GM23338 (cell line): ENCODE measurements around the gene FICD. TPM values are rescaled to one million over a fixed set of nuclear protein-coding genes. Genes with fewer than 3 reads are reported as not detected.

ENCODE experiments used
- ATAC-seq: fragments of 200-7000 bp; cut with Tn5 transposase; 3 replicates; pipeline ENCODE4 v1.9.1; 2020
- DNase-seq: peaks from one replicate; pipeline ENCODE4 v3.0.0-alpha.2; 2015; ENCODE audit warnings: low spot score
- H2AFZ ChIP-seq: fragments of 200-600 bp; sonication (generic); 2 replicates; pipeline ENCODE4 v1.8.0; 2016; ENCODE audit warnings: antibody characterized with exemption, mild to moderate bottlenecking, moderate library complexity
- H3F3A ChIP-seq: fragments of 200-600 bp; sonication (generic); replicated peaks from 2 replicates; pipeline ENCODE4 v1.8.0; 2017; ENCODE audit warnings: antibody characterized with exemption, mixed run types, low read depth
- H3K27ac ChIP-seq: fragments of 200-600 bp; sonication (generic); 2 replicates; pipeline ENCODE4 v1.6.1; 2016; ENCODE audit warnings: low read depth
- H3K27me3 ChIP-seq: fragments of 200-600 bp; sonication (generic); 2 replicates; pipeline ENCODE4 v1.8.0; 2016; ENCODE audit warnings: mild to moderate bottlenecking, mixed run types, moderate library complexity; ENCODE audit not compliant: insufficient read depth
- H3K36me3 ChIP-seq: fragments of 200-600 bp; sonication (generic); 2 replicates; pipeline ENCODE4 v1.8.0; 2016; ENCODE audit warnings: mild to moderate bottlenecking; ENCODE audit not compliant: insufficient read depth
- H3K4me1 ChIP-seq: fragments of 200-600 bp; sonication (generic); 2 replicates; pipeline ENCODE4 v1.8.0; 2016; ENCODE audit warnings: mild to moderate bottlenecking, moderate library complexity; ENCODE audit not compliant: insufficient read depth
- H3K4me2 ChIP-seq: fragments of 200-600 bp; sonication (generic); 2 replicates; pipeline ENCODE4 v1.7.1; 2017; ENCODE audit warnings: mixed run types
- H3K4me3 ChIP-seq: fragments of 200-600 bp; sonication (generic); 2 replicates; pipeline ENCODE4 v1.6.1; 2016; ENCODE audit warnings: mixed run types
- H3K79me2 ChIP-seq: fragments of 200-600 bp; sonication (generic); replicated peaks from 2 replicates; pipeline ENCODE4 v1.8.0; 2017; ENCODE audit warnings: mild to moderate bottlenecking; ENCODE audit not compliant: insufficient read depth
- H3K9me2 ChIP-seq: fragments of 200-600 bp; sonication (generic); 2 replicates; pipeline ENCODE4 v1.8.0; 2017; ENCODE audit not compliant: insufficient read depth
- H4K20me1 ChIP-seq: fragments of 200-600 bp; sonication (generic); replicated peaks from 2 replicates; pipeline ENCODE4 v1.8.0; 2017; ENCODE audit warnings: mild to moderate bottlenecking; ENCODE audit not compliant: insufficient read depth
- H3K27ac Mint-ChIP-seq: 2 replicates; pipeline ENCODE4 v1.8.0; 2020; ENCODE audit warnings: inconsistent platforms, mild to moderate bottlenecking, moderate library complexity, mixed read lengths
- H3K27me3 Mint-ChIP-seq: 3 replicates; pipeline ENCODE4 v1.8.0; 2022; ENCODE audit warnings: low read depth, mild to moderate bottlenecking, moderate library complexity, mixed read lengths, inconsistent platforms; ENCODE audit not compliant: insufficient read depth, poor library complexity
- H3K36me3 Mint-ChIP-seq: 3 replicates; pipeline ENCODE4 v1.8.0; 2021; ENCODE audit warnings: low read depth, mild to moderate bottlenecking, inconsistent platforms, moderate library complexity, mixed read lengths
- H3K4me1 Mint-ChIP-seq: 3 replicates; pipeline ENCODE4 v1.8.0; 2020; ENCODE audit warnings: mild to moderate bottlenecking, inconsistent platforms, mixed read lengths
- H3K4me3 Mint-ChIP-seq: 3 replicates; pipeline ENCODE4 v1.8.0; 2021; ENCODE audit warnings: moderate library complexity, mild to moderate bottlenecking, inconsistent platforms, mixed read lengths
- H3K9me3 Mint-ChIP-seq: 3 replicates; pipeline ENCODE4 v1.8.0; 2020; ENCODE audit warnings: moderate library complexity, mild to moderate bottlenecking, inconsistent platforms, mixed read lengths
- CREB1 ChIP-seq: fragments of 250-450 bp; sonication (Bioruptor Pico); IDR thresholded peaks from 2 replicates; pipeline ENCODE4 v1.5.0; 2020; ENCODE audit warnings: low read depth, mild to moderate bottlenecking, moderate library complexity
- EZH2 ChIP-seq: fragments of 200-600 bp; sonication (generic); IDR thresholded peaks from one replicate; pipeline ENCODE4 v1.8.0; 2017; ENCODE audit warnings: antibody characterized with exemption, mild to moderate bottlenecking, low read depth; ENCODE audit not compliant: unreplicated experiment
- EZH2phosphoT487 ChIP-seq: fragments of 200-600 bp; sonication (generic); IDR thresholded peaks from one replicate; pipeline ENCODE4 v1.8.1; 2018; ENCODE audit warnings: antibody characterized with exemption; ENCODE audit not compliant: unreplicated experiment
- JUNB ChIP-seq: IDR thresholded peaks from one replicate; pipeline ENCODE4 v1.6.1; 2016; ENCODE audit warnings: antibody characterized with exemption; ENCODE audit not compliant: unreplicated experiment
- NANOG ChIP-seq: IDR thresholded peaks from 2 replicates; pipeline ENCODE4 v1.6.1; 2016; ENCODE audit warnings: antibody characterized with exemption, borderline replicate concordance
- POLR2AphosphoS5 ChIP-seq: IDR thresholded peaks from 2 replicates; pipeline ENCODE4 v1.6.1; 2016; ENCODE audit warnings: antibody characterized with exemption, low read depth
- STAT1 ChIP-seq: IDR thresholded peaks from one replicate; pipeline ENCODE4 v1.6.1; 2016; ENCODE audit warnings: antibody characterized with exemption; ENCODE audit not compliant: unreplicated experiment
- ZNF114 ChIP-seq: fragments of 250-450 bp; sonication (Bioruptor Pico); IDR thresholded peaks from 2 replicates; pipeline ENCODE4 v1.5.0; 2020; ENCODE audit warnings: mild to moderate bottlenecking, moderate library complexity
- ZNF331 ChIP-seq: fragments of 250-450 bp; sonication (Bioruptor Pico); IDR thresholded peaks from 2 replicates; pipeline ENCODE4 v1.5.0; 2020; ENCODE audit warnings: low read depth, mild to moderate bottlenecking, moderate library complexity
- polyA plus RNA-seq: library from polyadenylated mRNA; unstranded; fragments of >200 nt; fragmentation: Nextera tagmentation; extraction: Ambion mirVana; gene quantifications from 2 replicates; pipeline ENCODE4 v1.2.1, GENCODE V29; 2016
- total RNA-seq: library from RNA; depleted of rRNA; stranded (reverse); fragments of >200 nt; shearing (Covaris generic); gene quantifications from 2 replicates; pipeline ENCODE4 v1.2.3, GENCODE V29; 2014
- TF ChIP-seq, protein P1 (sequence below): fragments of 250-450 bp; sonication (Bioruptor Pico); IDR thresholded peaks from 2 replicates; pipeline ENCODE4 v1.5.0; 2020; ENCODE audit warnings: mild to moderate bottlenecking, moderate library complexity
- TF ChIP-seq, protein P2 (sequence below), 2 experiments: fragments of 200-600 bp in 1 of 2; sonication (generic) in 1 of 2; conservative IDR thresholded peaks; 2 replicates each; pipeline versions ENCODE4 v1.5.1 to v1.6.1; 2016 to 2017; ENCODE audit warnings: antibody characterized with exemption in 2 of 2, low read depth in 2 of 2, mild to moderate bottlenecking in 2 of 2, moderate library complexity in 1 of 2
- TF ChIP-seq, protein P3 (sequence below): IDR thresholded peaks from 2 replicates; pipeline ENCODE4 v1.6.1; 2016; ENCODE audit warnings: antibody characterized with exemption
- TF ChIP-seq, protein P4 (sequence below): IDR thresholded peaks from one replicate; pipeline ENCODE4 v1.6.1; 2018; ENCODE audit warnings: antibody characterized with exemption; ENCODE audit not compliant: unreplicated experiment

The FICD gene
- total and polyA plus RNA-seq, 2 experiments from 2014 or later, result 4.9 to 5.3 TPM

DNA sequence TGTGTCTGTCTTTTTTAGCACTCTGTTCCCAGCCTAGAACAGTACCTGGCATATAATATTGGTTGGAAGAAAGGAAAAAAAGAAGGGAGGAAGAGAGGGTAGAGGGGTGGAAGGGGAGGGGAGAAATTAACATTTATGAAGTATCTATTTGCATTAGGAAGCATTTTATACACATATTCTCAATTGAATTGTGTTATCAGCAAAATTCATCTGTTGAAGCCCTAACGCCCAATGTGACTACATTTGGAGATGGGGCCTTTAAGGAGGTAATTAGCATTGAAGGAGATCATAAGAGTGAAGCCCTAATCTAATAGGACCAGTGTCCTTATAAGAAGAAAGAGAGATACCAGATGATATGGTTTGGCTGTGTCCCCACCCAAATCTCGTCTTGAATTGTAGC lies 30.2 kb upstream of the FICD start:
- Histone ChIP-seq H3K79me2 (no peaks in the 10 kb centered on the region), H3K27ac (no peak overlapping the region), H3K9me2 (no peaks in the 10 kb centered on the region), H3K27me3 (no peaks in the 10 kb centered on the region), H2AFZ (no peak overlapping the region), H3K4me1 (peaks cover 6% of the 10 kb centered on the region; the same call in 1 of the 2 replicates), H3F3A (no peaks in the 10 kb centered on the region), H3K4me3 (no peak overlapping the region), H4K20me1 (no peaks in the 10 kb centered on the region), H3K4me2 (no peak overlapping the region), H3K36me3 (no peaks in the 10 kb centered on the region)
- DNase-seq (no peak), ATAC-seq (no peak)
- Mint-ChIP-seq H3K27ac (no peak overlapping the region), H3K36me3 (peaks cover 2% of the 10 kb centered on the region; the same call in 1 of the 3 replicates), H3K9me3 (peaks cover 17% of the 10 kb centered on the region), H3K27me3 (no peaks in the 10 kb centered on the region), H3K4me3 (no peak overlapping the region), H3K4me1 (peaks cover 10% of the 10 kb centered on the region)
- TF ChIP-seq EZH2 (no peak), NANOG (no peak), ZNF331 (CRISPR knock-in tag) (no peak), STAT1 (no peak), JUNB (no peak), EZH2phosphoT487 (no peak), ZNF114 (CRISPR knock-in tag) (no peak), POLR2AphosphoS5 (no peak), CREB1 (no peak)
- TF ChIP-seq, protein P1, sequence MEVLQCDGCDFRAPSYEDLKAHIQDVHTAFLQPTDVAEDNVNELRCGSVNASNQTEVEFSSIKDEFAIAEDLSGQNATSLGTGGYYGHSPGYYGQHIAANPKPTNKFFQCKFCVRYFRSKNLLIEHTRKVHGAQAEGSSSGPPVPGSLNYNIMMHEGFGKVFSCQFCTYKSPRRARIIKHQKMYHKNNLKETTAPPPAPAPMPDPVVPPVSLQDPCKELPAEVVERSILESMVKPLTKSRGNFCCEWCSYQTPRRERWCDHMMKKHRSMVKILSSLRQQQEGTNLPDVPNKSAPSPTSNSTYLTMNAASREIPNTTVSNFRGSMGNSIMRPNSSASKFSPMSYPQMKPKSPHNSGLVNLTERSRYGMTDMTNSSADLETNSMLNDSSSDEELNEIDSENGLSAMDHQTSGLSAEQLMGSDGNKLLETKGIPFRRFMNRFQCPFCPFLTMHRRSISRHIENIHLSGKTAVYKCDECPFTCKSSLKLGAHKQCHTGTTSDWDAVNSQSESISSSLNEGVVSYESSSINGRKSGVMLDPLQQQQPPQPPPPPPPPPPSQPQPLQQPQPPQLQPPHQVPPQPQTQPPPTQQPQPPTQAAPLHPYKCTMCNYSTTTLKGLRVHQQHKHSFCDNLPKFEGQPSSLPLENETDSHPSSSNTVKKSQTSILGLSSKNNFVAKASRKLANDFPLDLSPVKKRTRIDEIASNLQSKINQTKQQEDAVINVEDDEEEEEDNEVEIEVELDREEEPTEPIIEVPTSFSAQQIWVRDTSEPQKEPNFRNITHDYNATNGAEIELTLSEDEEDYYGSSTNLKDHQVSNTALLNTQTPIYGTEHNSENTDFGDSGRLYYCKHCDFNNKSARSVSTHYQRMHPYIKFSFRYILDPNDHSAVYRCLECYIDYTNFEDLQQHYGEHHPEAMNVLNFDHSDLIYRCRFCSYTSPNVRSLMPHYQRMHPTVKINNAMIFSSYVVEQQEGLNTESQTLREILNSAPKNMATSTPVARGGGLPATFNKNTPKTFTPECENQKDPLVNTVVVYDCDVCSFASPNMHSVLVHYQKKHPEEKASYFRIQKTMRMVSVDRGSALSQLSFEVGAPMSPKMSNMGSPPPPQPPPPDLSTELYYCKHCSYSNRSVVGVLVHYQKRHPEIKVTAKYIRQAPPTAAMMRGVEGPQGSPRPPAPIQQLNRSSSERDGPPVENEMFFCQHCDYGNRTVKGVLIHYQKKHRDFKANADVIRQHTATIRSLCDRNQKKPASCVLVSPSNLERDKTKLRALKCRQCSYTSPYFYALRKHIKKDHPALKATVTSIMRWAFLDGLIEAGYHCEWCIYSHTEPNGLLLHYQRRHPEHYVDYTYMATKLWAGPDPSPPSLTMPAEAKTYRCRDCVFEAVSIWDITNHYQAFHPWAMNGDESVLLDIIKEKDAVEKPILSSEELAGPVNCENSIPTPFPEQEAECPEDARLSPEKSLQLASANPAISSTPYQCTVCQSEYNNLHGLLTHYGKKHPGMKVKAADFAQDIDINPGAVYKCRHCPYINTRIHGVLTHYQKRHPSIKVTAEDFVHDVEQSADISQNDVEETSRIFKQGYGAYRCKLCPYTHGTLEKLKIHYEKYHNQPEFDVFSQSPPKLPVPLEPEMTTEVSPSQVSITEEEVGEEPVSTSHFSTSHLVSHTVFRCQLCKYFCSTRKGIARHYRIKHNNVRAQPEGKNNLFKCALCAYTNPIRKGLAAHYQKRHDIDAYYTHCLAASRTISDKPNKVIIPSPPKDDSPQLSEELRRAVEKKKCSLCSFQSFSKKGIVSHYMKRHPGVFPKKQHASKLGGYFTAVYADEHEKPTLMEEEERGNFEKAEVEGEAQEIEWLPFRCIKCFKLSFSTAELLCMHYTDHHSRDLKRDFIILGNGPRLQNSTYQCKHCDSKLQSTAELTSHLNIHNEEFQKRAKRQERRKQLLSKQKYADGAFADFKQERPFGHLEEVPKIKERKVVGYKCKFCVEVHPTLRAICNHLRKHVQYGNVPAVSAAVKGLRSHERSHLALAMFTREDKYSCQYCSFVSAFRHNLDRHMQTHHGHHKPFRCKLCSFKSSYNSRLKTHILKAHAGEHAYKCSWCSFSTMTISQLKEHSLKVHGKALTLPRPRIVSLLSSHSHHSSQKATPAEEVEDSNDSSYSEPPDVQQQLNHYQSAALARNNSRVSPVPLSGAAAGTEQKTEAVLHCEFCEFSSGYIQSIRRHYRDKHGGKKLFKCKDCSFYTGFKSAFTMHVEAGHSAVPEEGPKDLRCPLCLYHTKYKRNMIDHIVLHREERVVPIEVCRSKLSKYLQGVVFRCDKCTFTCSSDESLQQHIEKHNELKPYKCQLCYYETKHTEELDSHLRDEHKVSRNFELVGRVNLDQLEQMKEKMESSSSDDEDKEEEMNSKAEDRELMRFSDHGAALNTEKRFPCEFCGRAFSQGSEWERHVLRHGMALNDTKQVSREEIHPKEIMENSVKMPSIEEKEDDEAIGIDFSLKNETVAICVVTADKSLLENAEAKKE (CRISPR knock-in tag), result no peak
- TF ChIP-seq, protein P2, sequence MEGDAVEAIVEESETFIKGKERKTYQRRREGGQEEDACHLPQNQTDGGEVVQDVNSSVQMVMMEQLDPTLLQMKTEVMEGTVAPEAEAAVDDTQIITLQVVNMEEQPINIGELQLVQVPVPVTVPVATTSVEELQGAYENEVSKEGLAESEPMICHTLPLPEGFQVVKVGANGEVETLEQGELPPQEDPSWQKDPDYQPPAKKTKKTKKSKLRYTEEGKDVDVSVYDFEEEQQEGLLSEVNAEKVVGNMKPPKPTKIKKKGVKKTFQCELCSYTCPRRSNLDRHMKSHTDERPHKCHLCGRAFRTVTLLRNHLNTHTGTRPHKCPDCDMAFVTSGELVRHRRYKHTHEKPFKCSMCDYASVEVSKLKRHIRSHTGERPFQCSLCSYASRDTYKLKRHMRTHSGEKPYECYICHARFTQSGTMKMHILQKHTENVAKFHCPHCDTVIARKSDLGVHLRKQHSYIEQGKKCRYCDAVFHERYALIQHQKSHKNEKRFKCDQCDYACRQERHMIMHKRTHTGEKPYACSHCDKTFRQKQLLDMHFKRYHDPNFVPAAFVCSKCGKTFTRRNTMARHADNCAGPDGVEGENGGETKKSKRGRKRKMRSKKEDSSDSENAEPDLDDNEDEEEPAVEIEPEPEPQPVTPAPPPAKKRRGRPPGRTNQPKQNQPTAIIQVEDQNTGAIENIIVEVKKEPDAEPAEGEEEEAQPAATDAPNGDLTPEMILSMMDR (conservative IDR thresholded peaks at IDR 0.05; ENCODE audit: low read depth in 2 of 2), result no peak
- TF ChIP-seq, protein P3, sequence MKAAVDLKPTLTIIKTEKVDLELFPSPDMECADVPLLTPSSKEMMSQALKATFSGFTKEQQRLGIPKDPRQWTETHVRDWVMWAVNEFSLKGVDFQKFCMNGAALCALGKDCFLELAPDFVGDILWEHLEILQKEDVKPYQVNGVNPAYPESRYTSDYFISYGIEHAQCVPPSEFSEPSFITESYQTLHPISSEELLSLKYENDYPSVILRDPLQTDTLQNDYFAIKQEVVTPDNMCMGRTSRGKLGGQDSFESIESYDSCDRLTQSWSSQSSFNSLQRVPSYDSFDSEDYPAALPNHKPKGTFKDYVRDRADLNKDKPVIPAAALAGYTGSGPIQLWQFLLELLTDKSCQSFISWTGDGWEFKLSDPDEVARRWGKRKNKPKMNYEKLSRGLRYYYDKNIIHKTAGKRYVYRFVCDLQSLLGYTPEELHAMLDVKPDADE, result no peak
- TF ChIP-seq, protein P4, sequence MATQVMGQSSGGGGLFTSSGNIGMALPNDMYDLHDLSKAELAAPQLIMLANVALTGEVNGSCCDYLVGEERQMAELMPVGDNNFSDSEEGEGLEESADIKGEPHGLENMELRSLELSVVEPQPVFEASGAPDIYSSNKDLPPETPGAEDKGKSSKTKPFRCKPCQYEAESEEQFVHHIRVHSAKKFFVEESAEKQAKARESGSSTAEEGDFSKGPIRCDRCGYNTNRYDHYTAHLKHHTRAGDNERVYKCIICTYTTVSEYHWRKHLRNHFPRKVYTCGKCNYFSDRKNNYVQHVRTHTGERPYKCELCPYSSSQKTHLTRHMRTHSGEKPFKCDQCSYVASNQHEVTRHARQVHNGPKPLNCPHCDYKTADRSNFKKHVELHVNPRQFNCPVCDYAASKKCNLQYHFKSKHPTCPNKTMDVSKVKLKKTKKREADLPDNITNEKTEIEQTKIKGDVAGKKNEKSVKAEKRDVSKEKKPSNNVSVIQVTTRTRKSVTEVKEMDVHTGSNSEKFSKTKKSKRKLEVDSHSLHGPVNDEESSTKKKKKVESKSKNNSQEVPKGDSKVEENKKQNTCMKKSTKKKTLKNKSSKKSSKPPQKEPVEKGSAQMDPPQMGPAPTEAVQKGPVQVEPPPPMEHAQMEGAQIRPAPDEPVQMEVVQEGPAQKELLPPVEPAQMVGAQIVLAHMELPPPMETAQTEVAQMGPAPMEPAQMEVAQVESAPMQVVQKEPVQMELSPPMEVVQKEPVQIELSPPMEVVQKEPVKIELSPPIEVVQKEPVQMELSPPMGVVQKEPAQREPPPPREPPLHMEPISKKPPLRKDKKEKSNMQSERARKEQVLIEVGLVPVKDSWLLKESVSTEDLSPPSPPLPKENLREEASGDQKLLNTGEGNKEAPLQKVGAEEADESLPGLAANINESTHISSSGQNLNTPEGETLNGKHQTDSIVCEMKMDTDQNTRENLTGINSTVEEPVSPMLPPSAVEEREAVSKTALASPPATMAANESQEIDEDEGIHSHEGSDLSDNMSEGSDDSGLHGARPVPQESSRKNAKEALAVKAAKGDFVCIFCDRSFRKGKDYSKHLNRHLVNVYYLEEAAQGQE, result no peak
